H1 (cell line): Measurements from ENCODE around the gene FAR2. TPM values are rescaled to one million over a fixed set of nuclear protein-coding genes. Genes with fewer than 3 reads are reported as not detected.

ENCODE experiments used
- ASH2L ChIP-seq: fragments of 200-600, 300-600 bp; sonication (generic); IDR thresholded peaks from one replicate; pipeline ENCODE4 v1.7.1; 2017; ENCODE audit warnings: low read length
- BRCA1 ChIP-seq: IDR thresholded peaks from 2 replicates; pipeline ENCODE4 v1.6.1; 2012; ENCODE audit warnings: low read depth, low read length, improper control_type of control experiment
- CBX5 ChIP-seq: fragments of 300-800, 300-1000 bp; sonication (generic); IDR thresholded peaks from 2 replicates; pipeline ENCODE4 v1.7.1; 2016; ENCODE audit warnings: antibody characterized with exemption, low read length, low read depth
- CHD2 ChIP-seq: IDR thresholded peaks from 2 replicates; pipeline ENCODE4 v1.6.1; 2012; ENCODE audit warnings: low read length, improper control_type of control experiment
- CREB1 ChIP-seq: IDR thresholded peaks from 2 replicates; pipeline ENCODE4 v1.6.1; 2012; ENCODE audit warnings: inconsistent platforms
- EGR1 ChIP-seq: IDR thresholded peaks from 2 replicates; pipeline ENCODE4 v1.6.1; 2011; ENCODE audit warnings: low read depth, low read length, borderline replicate concordance
- HDAC2 ChIP-seq, 2 experiments: fragments of 300-600 bp in 1 of 2; sonication (generic) in 1 of 2; IDR thresholded peaks; 2 replicates each; pipeline ENCODE4 v1.6.1; 2011 to 2012; ENCODE audit warnings: low read depth in 2 of 2, low read length in 2 of 2, mild to moderate bottlenecking in 2 of 2, moderate library complexity in 2 of 2, borderline replicate concordance in 1 of 2, inconsistent platforms in 1 of 2
- JUND ChIP-seq: IDR thresholded peaks from 2 replicates; pipeline ENCODE4 v1.6.1; 2011; ENCODE audit warnings: mild to moderate bottlenecking, improper control_type of control experiment, low read length
- KDM4A ChIP-seq: IDR thresholded peaks from one replicate; pipeline ENCODE4 v1.7.1; 2012; ENCODE audit warnings: low read depth, mild to moderate bottlenecking, moderate library complexity, low read length, inconsistent platforms; ENCODE audit not compliant: severe bottlenecking
- KDM5A ChIP-seq: fragments of 200-600 bp; IDR thresholded peaks from 2 replicates; pipeline ENCODE4 v1.7.1; 2012; ENCODE audit warnings: mild to moderate bottlenecking, low read length, inconsistent platforms, mixed read lengths
- NANOG ChIP-seq: IDR thresholded peaks from 2 replicates; pipeline ENCODE4 v1.6.1; 2011; ENCODE audit warnings: low read length, low read depth, mild to moderate bottlenecking, inconsistent platforms; ENCODE audit not compliant: insufficient read depth, poor library complexity, severe bottlenecking
- PHF8 ChIP-seq: fragments of 200-600 bp; sonication (generic); conservative IDR thresholded peaks from 2 replicates; pipeline ENCODE4 v1.7.1; 2012; ENCODE audit warnings: low read depth, mild to moderate bottlenecking, inconsistent platforms, low read length, moderate library complexity
- POLR2AphosphoS5 ChIP-seq: IDR thresholded peaks from 2 replicates; pipeline ENCODE4 v1.6.1; 2011; ENCODE audit warnings: low read depth, low read length
- RBBP5 ChIP-seq: IDR thresholded peaks from 2 replicates; pipeline ENCODE4 v1.7.1; 2012; ENCODE audit warnings: low read depth, mild to moderate bottlenecking, inconsistent platforms, low read length, moderate library complexity, borderline replicate concordance
- RNF2 ChIP-seq: fragments of 200-900, 300-1000 bp; sonication (generic); IDR thresholded peaks from 2 replicates; pipeline ENCODE4 v1.7.1; 2016; ENCODE audit warnings: borderline replicate concordance, low read depth, mild to moderate bottlenecking, antibody characterized with exemption, low read length; ENCODE audit not compliant: poor library complexity, severe bottlenecking; ENCODE audit errors: missing control alignments
- SIN3A ChIP-seq, 2 experiments: IDR thresholded peaks in 1 of 2; conservative IDR thresholded peaks in 1 of 2; 2 replicates each; pipeline ENCODE4 v1.6.1; 2011 to 2012; ENCODE audit warnings: low read length in 2 of 2, improper control_type of control experiment in 1 of 2, low read depth in 1 of 2, mild to moderate bottlenecking in 1 of 2
- SP1 ChIP-seq: IDR thresholded peaks from 2 replicates; pipeline ENCODE4 v1.6.1; 2011; ENCODE audit warnings: low read depth, low read length
- TAF7 ChIP-seq: optimal IDR thresholded peaks from 2 replicates; pipeline ENCODE3; 2011; ENCODE audit warnings: low read depth, mild to moderate bottlenecking, inconsistent platforms, low read length, moderate library complexity, borderline replicate concordance
- YY1 ChIP-seq: IDR thresholded peaks from 2 replicates; pipeline ENCODE4 v1.6.1; 2011; ENCODE audit warnings: low read depth, mild to moderate bottlenecking, low read length
- polyA plus RNA-seq, 7 experiments: library from polyadenylated mRNA; depleted of rRNA in 3 of 7; stranded (reverse) in 5 of 7; unstranded in 2 of 7; fragments of >200 nt in 5 of 7; fragments of 200-250 nt in 2 of 7; gene quantifications; 1 replicate in 5 of 7; 2 replicates in 1 of 7; 4 replicates in 1 of 7; pipeline versions ENCODE4 v1.2.1 to v1.2.3, GENCODE V29; 2011 to 2013; ENCODE audit warnings: missing spikeins in 2 of 7, mixed read lengths in 2 of 7
- total RNA-seq: library from RNA; stranded (reverse); fragmentation: NEBNext Ultra II Directional; extraction: Animal tissue kit (Norgen Biotek cat#: 25700); gene quantifications from 2 replicates; pipeline ENCODE4 v1.2.1, GENCODE V29; 2021

Gene FAR2
- total and polyA plus RNA-seq, 2 of the 8 experiments (the other 6 are each of a cell fraction or from before 2014, with no cell fraction given) = 24.0 to 24.1 TPM

GRCh38 chr12:29380536-29381523, 231.8 kb downstream of the FAR2 start, which contains the start of gene ERGIC2 (continued):
- TF ChIP-seq SIN3A (conservative IDR thresholded peaks at IDR 0.05 in 1 of 2, IDR thresholded peaks at IDR 0.05 in 1 of 2; ENCODE audit: low read depth in 1 of 2, low read length in 2 of 2) (peak; percentile 84 to 85), HDAC2 (IDR thresholded peaks at IDR 0.05; ENCODE audit: borderline replicate concordance in 1 of 2, low read depth in 2 of 2, low read length in 2 of 2) (peak in 1 of 2 experiments; percentile 99; a peak in 1 of 4 replicates), TAF7 (peak; percentile 48), ASH2L (peak; percentile 88), KDM5A (peak; percentile 93), SP1 (peak; percentile 56; the same call in 1 of the 2 replicates), NANOG (no peak), YY1 (peak; percentile 94), JUND (no peak), POLR2AphosphoS5 (peak; percentile 69; the same call in 1 of the 2 replicates), CREB1 (peak; percentile 88), CBX5 (no peak), EGR1 (no peak), CHD2 (peak; percentile 99), RBBP5 (0 out of 2 replicates have a peak, but pooled peaks have one; percentile 65), PHF8 (peak; percentile 95), RNF2 (no peak), BRCA1 (peak; percentile 98), KDM4A (peak; percentile 97)
